Measurements from ENCODE around the gene CCNK.

CCNK gene

DNA sequence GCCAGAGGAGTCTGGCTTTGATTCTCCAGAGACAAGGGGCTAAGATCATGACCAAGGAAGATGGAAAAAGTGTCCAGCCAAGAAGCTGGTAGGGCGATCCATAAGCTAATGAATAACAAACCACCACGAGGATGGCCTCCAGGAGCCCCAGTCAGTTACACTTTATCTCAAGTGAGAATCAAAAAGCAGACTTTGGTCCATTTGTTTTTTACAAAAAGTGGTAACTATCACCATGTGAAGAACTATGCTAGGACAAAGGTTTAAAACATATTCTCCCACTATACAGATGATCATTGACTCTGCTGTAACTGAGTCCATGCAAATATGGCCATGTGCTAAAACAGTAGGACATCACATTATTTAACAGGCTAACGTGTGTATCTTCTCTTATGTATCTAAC lies 14.5 kb upstream of the CCNK start:
- Histone ChIP-seq H3K4me3 (ENCODE audit: low read depth in 1 of 2, low read length in 2 of 2) (no peak overlapping the region), H3K9me3 (ENCODE audit: control insufficient read depth in 1 of 2, low read length in 2 of 2) (no peaks in the 10 kb centered on the region), H3K27me3 (ENCODE audit: low read depth, low read length) (no peaks in the 10 kb centered on the region), H3K4me1 (ENCODE audit: control insufficient read depth in 1 of 2, insufficient read depth in 2 of 2, low read length in 2 of 2) (peaks cover 0 to 12% of the 10 kb centered on the region in 2 donors), H3K27ac (ENCODE audit: low read length) (no peak overlapping the region), H3K36me3 (ENCODE audit: control insufficient read depth in 1 of 2, insufficient read depth in 2 of 2, low read length in 2 of 2) (peaks cover 7 to 39% of the 10 kb centered on the region in 2 donors)

DNA sequence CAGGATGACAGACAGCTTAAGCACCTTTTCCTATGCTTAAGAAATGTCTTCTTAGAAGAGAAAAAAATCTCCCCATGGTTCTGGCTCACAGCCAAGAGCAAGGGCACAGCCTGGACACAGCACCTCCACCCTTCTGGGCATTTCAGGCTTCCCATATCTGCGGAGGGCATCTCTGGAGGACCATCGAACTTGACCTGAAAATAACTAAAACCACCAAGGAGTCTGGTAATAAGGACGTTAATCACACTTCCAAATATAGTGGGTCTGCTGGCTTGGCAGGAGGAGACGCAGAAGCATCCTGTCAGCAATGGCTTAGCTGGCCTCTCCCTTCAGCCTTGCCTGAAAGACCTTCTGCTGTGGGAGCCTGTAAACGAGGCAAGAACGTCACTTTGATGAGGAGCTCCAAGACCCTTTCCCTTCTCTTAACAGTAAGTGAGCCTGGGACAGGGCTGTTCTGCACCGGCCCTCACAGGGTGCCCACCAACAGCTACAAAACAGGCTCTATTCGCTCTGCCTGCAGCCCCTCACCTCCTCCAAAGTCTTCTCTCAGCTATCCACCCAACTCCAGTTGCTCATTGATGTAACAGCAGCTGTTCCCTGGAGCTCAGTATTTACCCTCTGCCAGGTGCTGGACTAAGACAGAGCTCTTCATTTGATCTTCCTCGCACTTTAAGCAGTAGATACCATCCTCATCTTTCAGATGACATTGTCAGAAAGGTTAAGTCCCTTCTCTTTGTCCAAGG lies 13.7 kb upstream of the CCNK start:
- no peak overlapping the region for H3K27ac ChIP-seq (ENCODE audit: low read length)
- H3K27me3 ChIP-seq (ENCODE audit: low read depth, low read length), result no peaks in the 10 kb centered on the region
- no peaks in the 10 kb centered on the region for H3K9me3 ChIP-seq (ENCODE audit: control insufficient read depth in 1 of 2, low read length in 2 of 2)
- H3K36me3 ChIP-seq (ENCODE audit: control insufficient read depth in 1 of 2, insufficient read depth in 2 of 2, low read length in 2 of 2), result peaks cover 4 to 32% of the 10 kb centered on the region in 2 donors
- H3K4me1 ChIP-seq (ENCODE audit: control insufficient read depth in 1 of 2, insufficient read depth in 2 of 2, low read length in 2 of 2), result peaks cover 0 to 12% of the 10 kb centered on the region in 2 donors
- no peak overlapping the region for H3K4me3 ChIP-seq (ENCODE audit: low read depth in 1 of 2, low read length in 2 of 2)

DNA sequence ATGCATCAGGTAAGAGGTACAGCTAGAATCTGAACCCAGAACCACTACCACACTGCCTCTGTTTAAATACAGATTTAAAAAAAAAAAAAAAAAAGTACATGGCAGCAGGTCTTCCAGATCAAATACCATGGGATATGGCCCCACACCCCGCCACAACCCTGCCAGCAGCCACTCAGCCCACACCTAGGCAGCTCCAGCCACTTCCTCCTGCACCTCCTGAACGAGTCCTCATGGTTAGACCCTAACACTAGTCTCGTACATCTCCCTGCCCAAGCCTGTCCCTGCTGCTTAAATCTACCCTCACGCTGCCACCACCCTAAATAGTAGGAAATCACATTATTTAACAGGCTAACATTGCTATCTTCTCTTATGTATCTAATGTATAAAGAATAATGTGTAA lies 13.1 kb upstream of the CCNK start:
- no peaks in the 10 kb centered on the region for H3K27me3 ChIP-seq (ENCODE audit: low read depth, low read length)
- peaks cover 0 to 26% of the 10 kb centered on the region in 2 donors for H3K36me3 ChIP-seq (ENCODE audit: control insufficient read depth in 1 of 2, insufficient read depth in 2 of 2, low read length in 2 of 2)
- no peak overlapping the region for H3K27ac ChIP-seq (ENCODE audit: low read length)
- no peak overlapping the region for H3K4me3 ChIP-seq (ENCODE audit: low read depth in 1 of 2, low read length in 2 of 2)
- H3K9me3 ChIP-seq (ENCODE audit: control insufficient read depth in 1 of 2, low read length in 2 of 2), result no peaks in the 10 kb centered on the region
- H3K4me1 ChIP-seq (ENCODE audit: control insufficient read depth in 1 of 2, insufficient read depth in 2 of 2, low read length in 2 of 2), result peaks cover 0 to 12% of the 10 kb centered on the region in 2 donors

DNA sequence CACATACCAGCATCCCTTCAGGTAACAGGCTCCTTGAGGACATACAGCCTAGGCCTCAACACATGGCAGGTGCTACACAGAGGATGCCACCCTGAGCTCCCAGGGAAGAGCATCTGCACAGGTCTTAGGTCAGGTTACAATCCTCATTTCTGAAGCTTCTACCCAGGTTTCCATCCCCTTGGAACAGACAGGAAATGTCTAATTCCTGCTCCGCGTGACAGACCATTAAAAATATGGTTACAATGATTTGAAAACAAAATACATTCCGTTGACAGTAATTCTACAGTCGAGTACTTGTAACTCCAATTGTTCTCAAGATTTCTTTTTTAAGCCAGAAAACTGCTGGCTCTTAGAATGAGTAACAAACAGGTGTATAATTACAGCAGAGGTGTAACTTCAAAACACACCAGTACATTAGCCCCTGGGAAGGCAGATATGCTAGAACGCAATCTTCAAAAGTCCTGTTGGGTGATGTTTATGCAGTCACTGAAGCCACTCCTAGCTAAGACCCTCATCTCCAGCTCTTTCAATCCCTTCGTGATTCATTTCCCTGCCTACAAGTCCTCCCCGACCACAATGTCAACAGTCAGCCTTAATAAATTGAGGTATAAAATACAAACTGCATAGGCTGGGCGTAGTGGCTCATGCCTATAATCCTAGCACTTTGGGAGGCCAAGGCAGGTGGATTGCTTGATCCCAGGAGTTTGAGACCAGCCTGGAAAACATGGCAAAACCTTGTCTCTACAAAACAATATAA lies 12.2 kb upstream of the CCNK start:
- no peaks in the 10 kb centered on the region for H3K27me3 ChIP-seq (ENCODE audit: low read depth, low read length)
- no peak overlapping the region for H3K27ac ChIP-seq (ENCODE audit: low read length)
- H3K9me3 ChIP-seq (ENCODE audit: control insufficient read depth in 1 of 2, low read length in 2 of 2), result no peaks in the 10 kb centered on the region
- H3K4me3 ChIP-seq (ENCODE audit: low read depth in 1 of 2, low read length in 2 of 2), result no peak overlapping the region
- peaks cover 0 to 12% of the 10 kb centered on the region in 2 donors for H3K4me1 ChIP-seq (ENCODE audit: control insufficient read depth in 1 of 2, insufficient read depth in 2 of 2, low read length in 2 of 2)
- H3K36me3 ChIP-seq (ENCODE audit: control insufficient read depth in 1 of 2, insufficient read depth in 2 of 2, low read length in 2 of 2), result peaks cover 0 to 17% of the 10 kb centered on the region in 2 donors

DNA sequence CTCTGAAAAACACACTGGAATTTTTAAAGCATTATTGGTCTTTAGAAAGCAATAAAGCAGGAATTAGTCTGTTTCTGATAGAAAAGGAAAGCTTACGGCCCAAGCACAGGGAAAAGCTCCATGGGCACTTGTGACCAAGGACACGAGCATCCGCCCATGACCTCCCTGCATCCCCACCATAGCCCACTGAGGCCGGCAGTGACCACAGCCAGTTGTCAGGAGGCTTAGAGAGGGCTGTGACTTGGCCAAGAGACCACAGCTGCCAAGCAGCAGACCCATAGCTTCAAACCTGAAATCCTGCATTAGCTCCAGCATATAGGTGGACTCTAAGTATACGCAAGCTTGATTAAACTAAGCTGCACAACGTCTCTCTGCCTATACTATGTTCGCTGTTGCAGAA lies 9.5 kb upstream of the CCNK start:
- Histone ChIP-seq H3K27ac (ENCODE audit: low read length) (no peak overlapping the region), H3K4me1 (ENCODE audit: control insufficient read depth in 1 of 2, insufficient read depth in 2 of 2, low read length in 2 of 2) (peaks cover 0 to 21% of the 10 kb centered on the region in 2 donors), H3K36me3 (ENCODE audit: control insufficient read depth in 1 of 2, insufficient read depth in 2 of 2, low read length in 2 of 2) (no peaks in the 10 kb centered on the region), H3K9me3 (ENCODE audit: control insufficient read depth in 1 of 2, low read length in 2 of 2) (no peaks in the 10 kb centered on the region), H3K4me3 (ENCODE audit: low read depth in 1 of 2, low read length in 2 of 2) (no peak overlapping the region), H3K27me3 (ENCODE audit: low read depth, low read length) (no peaks in the 10 kb centered on the region)

DNA sequence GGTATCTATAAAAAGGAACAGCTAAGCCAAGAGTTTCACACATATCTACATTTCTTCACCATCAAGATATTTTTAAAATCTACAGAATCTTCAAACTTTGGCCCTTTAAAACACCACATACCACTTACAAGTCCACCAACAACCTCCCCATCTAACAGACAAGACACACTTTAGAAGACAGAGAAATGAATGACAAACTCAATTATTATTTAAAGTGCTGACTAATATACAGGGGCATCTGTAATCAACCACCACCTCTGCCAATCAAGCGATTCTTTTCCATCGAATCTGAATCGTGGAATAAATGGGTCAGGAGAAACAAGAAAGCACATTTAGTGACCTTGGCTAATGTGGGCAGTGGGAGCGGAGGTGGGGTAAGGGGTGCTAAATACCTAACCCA lies 8.3 kb upstream of the CCNK start:
- Histone ChIP-seq H3K27me3 (ENCODE audit: low read depth, low read length) (no peaks in the 10 kb centered on the region), H3K4me3 (ENCODE audit: low read depth in 1 of 2, low read length in 2 of 2) (no peak overlapping the region), H3K27ac (ENCODE audit: low read length) (no peak overlapping the region), H3K9me3 (ENCODE audit: control insufficient read depth in 1 of 2, low read length in 2 of 2) (no peaks in the 10 kb centered on the region), H3K4me1 (ENCODE audit: control insufficient read depth in 1 of 2, insufficient read depth in 2 of 2, low read length in 2 of 2) (peaks cover 0 to 16% of the 10 kb centered on the region in 2 donors), H3K36me3 (ENCODE audit: control insufficient read depth in 1 of 2, insufficient read depth in 2 of 2, low read length in 2 of 2) (no peaks in the 10 kb centered on the region)

DNA sequence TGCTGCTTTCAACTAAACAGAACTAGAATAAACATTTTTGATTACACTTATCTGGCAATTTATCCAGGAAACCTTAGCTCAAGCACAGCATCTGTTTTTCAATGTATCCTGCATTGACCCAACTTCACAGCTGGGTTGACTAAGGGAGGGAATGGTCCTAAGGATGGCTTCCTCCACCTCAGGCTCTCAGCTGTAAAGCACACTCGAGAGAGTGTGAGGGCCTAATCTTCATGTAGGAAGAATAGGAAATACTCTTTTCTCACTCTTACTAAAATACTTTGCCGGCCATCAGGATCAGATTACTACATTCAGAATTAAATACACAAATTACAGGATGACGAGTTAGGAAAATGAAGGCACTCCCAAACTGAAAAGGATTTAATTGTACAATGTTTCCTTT lies 7.8 kb upstream of the CCNK start:
- no peak overlapping the region for H3K4me3 ChIP-seq (ENCODE audit: low read depth in 1 of 2, low read length in 2 of 2)

DNA sequence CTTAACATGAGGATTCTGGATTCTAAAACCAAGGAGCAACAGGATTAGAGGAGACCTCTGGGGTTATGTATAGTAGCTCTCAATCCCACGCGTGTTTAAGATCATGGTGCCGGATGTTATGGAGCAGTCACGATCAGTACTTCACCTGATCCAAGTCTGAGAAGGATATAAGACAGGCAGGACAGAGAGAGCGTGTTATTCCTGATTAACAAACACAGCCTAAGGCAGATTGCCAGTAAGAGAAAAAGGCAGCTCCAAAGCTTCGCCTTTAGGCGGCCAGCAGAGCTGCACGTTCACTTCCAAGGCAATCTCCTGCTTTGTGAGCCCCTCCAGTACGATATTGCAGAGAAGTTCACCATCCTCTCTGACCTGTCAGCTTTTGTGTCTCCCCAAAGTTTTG lies 6.0 kb upstream of the CCNK start:
- H3K4me3 ChIP-seq (ENCODE audit: low read depth in 1 of 2, low read length in 2 of 2), result no peak overlapping the region
- H3K4me1 ChIP-seq (ENCODE audit: control insufficient read depth in 1 of 2, insufficient read depth in 2 of 2, low read length in 2 of 2), result peaks cover 8 to 32% of the 10 kb centered on the region in 2 donors
- no peak overlapping the region for H3K27ac ChIP-seq (ENCODE audit: low read length)
- H3K9me3 ChIP-seq (ENCODE audit: control insufficient read depth in 1 of 2, low read length in 2 of 2), result no peaks in the 10 kb centered on the region
- no peaks in the 10 kb centered on the region for H3K36me3 ChIP-seq (ENCODE audit: control insufficient read depth in 1 of 2, insufficient read depth in 2 of 2, low read length in 2 of 2)
- H3K27me3 ChIP-seq (ENCODE audit: low read depth, low read length), result no peaks in the 10 kb centered on the region

More for the DNA sequence above, 7.8 kb upstream of the CCNK start:
- no peaks in the 10 kb centered on the region for H3K36me3 ChIP-seq (ENCODE audit: control insufficient read depth in 1 of 2, insufficient read depth in 2 of 2, low read length in 2 of 2)
- no peaks in the 10 kb centered on the region for H3K27me3 ChIP-seq (ENCODE audit: low read depth, low read length)
- H3K27ac ChIP-seq (ENCODE audit: low read length), result no peak overlapping the region
- H3K4me1 ChIP-seq (ENCODE audit: control insufficient read depth in 1 of 2, insufficient read depth in 2 of 2, low read length in 2 of 2), result peaks cover 0 to 21% of the 10 kb centered on the region in 2 donors
- no peaks in the 10 kb centered on the region for H3K9me3 ChIP-seq (ENCODE audit: control insufficient read depth in 1 of 2, low read length in 2 of 2)

DNA sequence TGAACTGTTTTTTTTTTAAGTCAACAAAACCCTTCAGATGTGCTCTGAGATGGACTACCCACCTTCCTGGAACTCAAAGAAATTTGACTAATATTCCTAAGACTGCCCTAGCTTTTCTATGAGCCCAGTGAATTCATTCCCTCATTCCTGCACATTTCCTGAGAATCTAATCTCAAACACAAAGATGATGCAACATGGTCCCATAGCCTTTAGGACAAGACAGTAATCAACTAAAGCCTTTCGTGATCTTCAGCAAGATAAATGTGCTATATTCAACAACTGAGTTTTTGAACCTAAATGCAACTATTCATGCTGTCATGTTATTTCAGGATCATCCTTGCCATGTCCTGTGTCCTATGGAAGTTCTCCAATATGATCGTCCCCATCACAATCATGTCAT lies 5.5 kb upstream of the CCNK start:
- H3K36me3 ChIP-seq (ENCODE audit: control insufficient read depth in 1 of 2, insufficient read depth in 2 of 2, low read length in 2 of 2), result no peaks in the 10 kb centered on the region
- peaks cover 8 to 32% of the 10 kb centered on the region in 2 donors for H3K4me1 ChIP-seq (ENCODE audit: control insufficient read depth in 1 of 2, insufficient read depth in 2 of 2, low read length in 2 of 2)
- H3K27ac ChIP-seq (ENCODE audit: low read length), result no peak overlapping the region
- H3K27me3 ChIP-seq (ENCODE audit: low read depth, low read length), result no peaks in the 10 kb centered on the region
- no peaks in the 10 kb centered on the region for H3K9me3 ChIP-seq (ENCODE audit: control insufficient read depth in 1 of 2, low read length in 2 of 2)
- no peak overlapping the region for H3K4me3 ChIP-seq (ENCODE audit: low read depth in 1 of 2, low read length in 2 of 2)

DNA sequence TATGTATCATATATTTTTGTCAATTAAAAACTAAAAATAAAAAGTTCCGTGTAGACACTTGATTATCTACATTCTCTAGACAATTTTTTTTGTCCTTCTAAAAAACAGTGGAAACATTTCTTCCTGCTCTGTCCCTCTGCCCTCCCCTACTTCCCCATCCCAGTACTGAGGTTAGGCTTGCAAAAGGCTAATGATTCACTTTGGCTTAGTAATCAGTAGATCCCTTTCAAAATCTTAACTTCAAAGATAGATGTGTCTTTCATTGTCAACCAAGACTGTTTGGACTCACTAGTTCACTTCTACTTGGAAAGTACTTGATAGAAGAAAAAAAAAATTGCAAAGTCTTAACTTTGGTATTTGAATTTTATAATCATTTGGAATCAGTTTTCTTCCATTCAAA lies 4.3 kb upstream of the CCNK start:
- no peaks in the 10 kb centered on the region for H3K9me3 ChIP-seq (ENCODE audit: control insufficient read depth in 1 of 2, low read length in 2 of 2)
- peaks cover 8 to 32% of the 10 kb centered on the region in 2 donors for H3K4me1 ChIP-seq (ENCODE audit: control insufficient read depth in 1 of 2, insufficient read depth in 2 of 2, low read length in 2 of 2)
- H3K36me3 ChIP-seq (ENCODE audit: control insufficient read depth in 1 of 2, insufficient read depth in 2 of 2, low read length in 2 of 2), result peaks cover 0 to 7% of the 10 kb centered on the region in 2 donors
- no peak overlapping the region for H3K4me3 ChIP-seq (ENCODE audit: low read depth in 1 of 2, low read length in 2 of 2)
- H3K27ac ChIP-seq (ENCODE audit: low read length), result no peak overlapping the region
- H3K27me3 ChIP-seq (ENCODE audit: low read depth, low read length), result no peaks in the 10 kb centered on the region

DNA sequence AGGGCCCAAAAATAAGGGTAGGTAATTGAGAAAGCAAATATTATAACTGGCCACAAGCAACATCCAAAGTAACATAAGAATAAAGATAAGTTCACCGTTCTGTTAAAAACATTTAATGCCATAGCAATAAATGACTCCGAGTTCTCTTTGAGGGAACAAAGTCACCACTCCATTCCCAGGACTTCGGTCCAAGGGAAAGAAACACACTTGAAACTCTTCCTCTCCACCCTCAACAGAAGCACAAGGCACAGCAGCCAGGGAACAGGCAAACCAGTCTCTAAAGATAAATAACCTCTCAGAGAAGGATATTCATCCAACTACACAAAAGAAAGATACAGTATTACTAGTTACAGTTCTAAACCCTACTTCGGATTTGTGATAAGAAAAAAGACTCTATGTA lies 3.1 kb upstream of the CCNK start:
- Histone ChIP-seq H3K4me3 (ENCODE audit: low read depth in 1 of 2, low read length in 2 of 2) (peak overlapping the region in 1 of 2 donors; percentile 72), H3K27me3 (ENCODE audit: low read depth, low read length) (no peaks in the 10 kb centered on the region), H3K36me3 (ENCODE audit: control insufficient read depth in 1 of 2, insufficient read depth in 2 of 2, low read length in 2 of 2) (peaks cover 0 to 7% of the 10 kb centered on the region in 2 donors), H3K9me3 (ENCODE audit: control insufficient read depth in 1 of 2, low read length in 2 of 2) (no peaks in the 10 kb centered on the region), H3K27ac (ENCODE audit: low read length) (peak overlapping the region; percentile 32), H3K4me1 (ENCODE audit: control insufficient read depth in 1 of 2, insufficient read depth in 2 of 2, low read length in 2 of 2) (peaks cover 8 to 44% of the 10 kb centered on the region in 2 donors)
